HG02970 (cell line): ENCODE measurements around the gene CHTF18.

Experiments used
- ATAC-seq: cut with Tn5 transposase; IDR thresholded peaks from one replicate; pipeline ENCODE4 v1.9.1; 2021; ENCODE audit warnings: mild to moderate bottlenecking, moderate library complexity, moderate number of reproducible peaks; ENCODE audit not compliant: unreplicated experiment, low FRiP score

CHTF18 gene

GRCh38 chr16:789191-789850, 901 bp downstream of the CHTF18 start:
- ATAC-seq: no peak

- ATAC-seq: no peak
Observed at GRCh38 chr16:790086-790485, 1.7 kb downstream of the CHTF18 start.

GRCh38 chr16:791131-791530, 2.7 kb downstream of the CHTF18 start:
- ATAC-seq: no peak

- ATAC-seq: no peak
Observed at GRCh38 chr16:792221-792995, 4.0 kb downstream of the CHTF18 start.

GRCh38 chr16:793414-793813, 5.0 kb downstream of the CHTF18 start:
- no peak for ATAC-seq

GRCh38 chr16:794091-794822, 5.8 kb downstream of the CHTF18 start:
- ATAC-seq: no peak

GRCh38 chr16:794853-795466, 6.5 kb downstream of the CHTF18 start:
- no peak for ATAC-seq

- ATAC-seq: no peak
Observed at GRCh38 chr16:795580-796229, 7.3 kb downstream of the CHTF18 start.

- no peak for ATAC-seq
Observed at GRCh38 chr16:796296-797119, 8.1 kb downstream of the CHTF18 start.

GRCh38 chr16:797120-797420, 8.7 kb downstream of the CHTF18 start:
- ATAC-seq: no peak

- ATAC-seq: no peak
Observed at GRCh38 chr16:797686-798085, 9.3 kb downstream of the CHTF18 start.

GRCh38 chr16:798666-799065, 10.2 kb downstream of the CHTF18 start:
- ATAC-seq: no peak

GRCh38 chr16:799111-799947, 10.9 kb downstream of the CHTF18 start:
- ATAC-seq: no peak

GRCh38 chr16:799948-800833, 11.8 kb downstream of the CHTF18 start, which contains the start of gene GNG13:
TSS of gene GNG13 (minus strand) at chr16:800734. CDS start at chr16:799077, 1,657 bp downstream.
- no peak for ATAC-seq

GRCh38 chr16:800834-801511, 12.6 kb downstream of the CHTF18 start:
- ATAC-seq: no peak

GRCh38 chr16:801584-802363, 13.4 kb downstream of the CHTF18 start:
- ATAC-seq: no peak

GRCh38 chr16:802461-802860, 14.0 kb downstream of the CHTF18 start:
- no peak for ATAC-seq
